GM18909 (cell line): ENCODE results near the gene ALDH4A1.
A peak's percentile ranks its signal among the peaks of the same experiment; 100 is the strongest.

ENCODE experiments used
- ATAC-seq: cut with Tn5 transposase; IDR thresholded peaks from one replicate; pipeline ENCODE4 v1.9.1; 2021; ENCODE audit warnings: mild to moderate bottlenecking; ENCODE audit not compliant: unreplicated experiment, poor library complexity

Gene ALDH4A1

GRCh38 chr1:18940303-18941020, 38.1 kb upstream of the ALDH4A1 start:
- ATAC-seq, result no peak

DNA sequence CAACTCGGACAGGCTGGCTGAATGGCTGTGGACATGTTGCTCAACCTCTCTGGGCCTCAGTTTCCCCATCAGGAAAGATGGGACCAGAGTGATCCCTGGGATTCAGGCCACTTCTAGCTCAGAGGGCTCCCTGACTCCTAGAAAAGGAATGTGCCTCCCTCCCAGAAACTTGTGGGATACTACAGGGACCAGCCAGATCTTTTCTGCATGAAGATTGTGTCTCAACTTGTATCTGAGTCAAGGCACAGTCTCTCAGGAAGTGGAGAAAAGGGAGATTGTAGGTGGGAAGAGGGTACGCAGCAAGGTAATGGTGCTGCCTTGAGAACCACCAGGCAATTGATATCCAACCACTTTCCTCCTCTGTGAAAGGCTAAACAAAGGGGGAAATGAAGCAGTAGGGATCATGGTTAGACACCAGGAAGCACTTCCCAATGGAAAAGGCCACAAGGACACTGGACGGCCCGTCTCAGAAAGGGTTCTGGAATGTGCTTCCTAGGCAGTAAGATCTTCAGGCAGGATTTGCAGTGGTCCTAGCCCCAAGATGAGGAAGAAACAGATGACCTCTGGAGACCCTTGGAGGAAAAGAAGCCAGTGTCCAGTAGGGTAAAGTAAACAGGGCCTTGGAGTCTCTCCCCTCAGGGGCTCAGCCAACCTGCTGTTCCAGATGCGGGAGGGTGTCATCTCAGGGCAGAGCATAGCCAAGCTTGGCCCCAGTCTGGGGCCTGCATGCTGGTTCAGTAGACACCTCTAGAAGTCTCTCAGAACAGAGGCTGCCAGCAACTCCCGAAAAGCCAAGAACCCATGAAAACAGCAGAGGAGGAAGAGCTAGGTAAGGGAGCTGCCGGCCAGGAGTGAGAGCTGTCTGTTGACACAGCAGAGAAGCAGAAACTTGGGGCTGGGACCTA, 37.3 kb upstream of the ALDH4A1 start:
- no peak for ATAC-seq

GRCh38 chr1:18938707-18939070, 36.3 kb upstream of the ALDH4A1 start:
- no peak for ATAC-seq

- ATAC-seq, result no peak
Observed at GRCh38 chr1:18938008-18938706, 35.8 kb upstream of the ALDH4A1 start.

GRCh38 chr1:18937539-18937938, 35.2 kb upstream of the ALDH4A1 start:
- no peak for ATAC-seq

DNA sequence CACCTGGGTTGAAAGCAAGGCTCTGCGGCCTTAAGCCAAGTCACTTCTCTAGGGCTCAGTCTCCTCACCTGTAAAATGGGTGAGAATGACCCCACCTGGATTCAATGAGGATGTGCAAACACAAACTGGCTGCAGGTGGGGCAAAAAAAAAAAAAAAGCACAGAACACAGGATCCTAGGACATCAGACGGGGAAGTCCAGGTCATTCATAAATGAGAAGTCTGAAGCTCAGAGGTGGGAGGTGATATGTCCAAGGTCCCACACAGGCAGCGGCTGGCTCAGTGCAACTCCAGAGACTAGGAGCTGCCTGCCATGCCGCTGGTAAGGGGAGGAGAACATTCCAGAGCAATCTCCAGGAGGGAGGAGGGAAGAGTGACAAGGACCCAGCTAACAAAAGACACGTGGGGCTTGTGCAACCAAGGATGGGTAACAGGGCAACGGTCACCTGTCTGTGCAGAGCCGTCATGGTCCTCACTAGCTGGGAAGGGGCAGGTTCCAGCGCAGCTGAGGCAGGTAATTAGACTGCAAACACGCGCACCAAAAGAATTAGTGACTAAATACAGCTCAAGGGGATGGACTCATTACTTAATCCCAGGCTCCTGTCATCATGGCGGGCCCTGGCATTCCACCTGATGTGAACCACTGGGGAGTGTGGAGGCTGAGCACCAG, 34.6 kb upstream of the ALDH4A1 start:
- ATAC-seq, result no peak

- ATAC-seq, result no peak
Observed at GRCh38 chr1:18936471-18936813, 34.1 kb upstream of the ALDH4A1 start.

DNA sequence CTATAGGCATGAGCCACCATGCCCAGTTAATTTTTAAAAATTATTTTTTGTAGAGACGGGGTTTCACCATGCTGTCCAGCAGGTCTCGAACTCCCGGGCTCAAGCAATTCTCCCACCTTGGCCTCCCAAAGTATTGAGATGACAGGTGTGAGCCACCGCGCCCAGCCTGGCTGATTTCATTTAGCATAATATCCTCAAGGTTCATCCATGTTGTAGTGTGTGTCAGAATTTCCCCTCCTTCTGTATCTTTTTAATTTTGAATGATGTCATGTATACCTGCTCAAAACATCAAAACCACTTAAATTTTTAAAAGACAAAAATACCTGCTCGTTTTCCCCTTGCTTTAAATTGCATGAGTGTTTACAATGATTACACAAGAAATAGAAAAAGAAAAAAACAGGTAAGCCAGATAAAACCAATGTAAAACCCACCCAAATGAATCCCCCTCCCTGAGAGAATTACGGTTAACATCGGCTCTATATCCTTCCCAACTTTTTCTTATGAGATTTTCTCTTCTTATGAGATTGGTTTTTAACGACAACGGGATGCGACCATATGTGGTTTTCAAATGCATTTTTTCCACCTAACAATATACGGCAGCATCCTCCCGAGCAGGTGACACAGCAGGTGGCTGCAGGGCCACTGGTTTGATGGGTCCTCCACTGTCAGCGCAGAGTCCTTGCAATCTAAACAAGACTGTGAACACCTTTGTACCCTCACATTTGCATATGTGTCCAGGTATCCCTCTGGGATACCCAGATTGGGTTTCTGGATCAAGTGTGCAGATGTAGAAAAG, 32.0 kb upstream of the ALDH4A1 start:
- ATAC-seq, result no peak

DNA sequence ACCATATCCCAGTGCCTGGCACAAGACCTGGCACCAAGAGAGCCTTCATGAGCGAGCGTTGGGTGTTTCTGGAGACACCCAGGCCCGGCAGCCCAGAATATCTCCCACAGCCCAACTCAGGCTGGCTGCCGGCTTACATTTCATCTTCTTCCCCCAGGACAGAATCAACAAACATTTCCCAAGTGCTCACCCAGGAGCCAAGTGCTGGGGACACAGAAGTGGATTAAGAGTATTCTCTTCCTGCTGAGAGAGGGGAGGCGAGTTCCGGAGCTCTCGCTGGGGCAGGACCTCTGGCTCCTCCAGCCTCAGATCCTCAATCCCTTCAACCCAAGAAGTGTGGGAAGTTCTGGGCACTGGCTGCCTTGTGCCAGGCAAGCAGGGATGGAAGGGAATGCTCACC, 30.5 kb upstream of the ALDH4A1 start:
- no peak for ATAC-seq

DNA sequence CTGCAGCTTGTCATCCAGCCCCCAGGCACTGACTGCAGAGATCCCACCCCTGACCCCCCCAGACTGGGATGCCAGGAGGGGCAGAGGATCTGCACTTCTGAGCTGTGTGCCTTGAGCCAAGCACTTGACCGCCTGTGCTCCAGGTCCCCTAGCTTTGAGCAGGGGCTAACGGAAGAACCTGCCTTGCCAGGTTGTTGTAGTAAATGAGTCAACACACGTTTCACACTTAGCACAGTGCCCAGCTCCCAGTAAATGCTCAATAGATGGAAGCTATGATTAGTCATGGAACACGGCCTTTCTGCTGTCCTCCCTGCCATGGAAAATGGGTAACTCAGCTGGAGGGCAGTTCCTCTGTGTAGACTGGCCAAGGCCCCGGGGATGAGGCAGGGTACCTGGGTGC, 30.0 kb upstream of the ALDH4A1 start:
- no peak for ATAC-seq

GRCh38 chr1:18931730-18932129, 29.4 kb upstream of the ALDH4A1 start:
- no peak for ATAC-seq

- no peak for ATAC-seq
Observed at GRCh38 chr1:18929686-18930085, 27.3 kb upstream of the ALDH4A1 start.

- ATAC-seq, result no peak
Observed at GRCh38 chr1:18928985-18929384, 26.6 kb upstream of the ALDH4A1 start.

- no peak for ATAC-seq
Observed at GRCh38 chr1:18928406-18928805, 26.1 kb upstream of the ALDH4A1 start.

GRCh38 chr1:18927654-18928272, 25.4 kb upstream of the ALDH4A1 start:
- peak; percentile 37 for ATAC-seq

DNA sequence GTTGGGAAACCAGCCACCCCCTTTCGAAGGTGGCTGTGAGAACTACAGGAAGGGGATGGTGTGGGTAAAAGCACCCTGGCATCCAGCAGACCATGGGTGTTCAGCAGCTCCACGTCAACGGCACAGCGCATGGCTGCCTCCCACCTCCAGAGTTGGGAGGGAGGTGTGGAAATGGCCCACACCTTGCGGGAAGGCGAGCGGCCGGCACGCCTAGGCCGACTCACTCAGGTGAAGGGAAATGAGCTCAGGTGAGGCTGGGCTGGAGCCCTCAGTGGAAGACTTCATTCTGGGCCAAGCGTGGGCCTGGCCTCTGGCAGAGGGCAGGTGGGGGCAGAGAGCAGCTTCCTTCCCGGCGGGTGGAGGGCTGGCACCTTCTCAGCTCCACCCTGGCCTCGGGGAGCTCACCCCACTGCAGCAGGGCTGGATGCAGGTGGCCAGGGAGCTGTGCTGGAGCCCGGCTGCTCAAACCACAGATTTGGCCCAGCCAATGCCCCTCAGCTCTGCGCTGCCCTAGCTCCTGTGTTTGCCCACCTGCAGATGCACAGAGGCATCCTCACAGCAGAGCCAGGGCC, 24.8 kb upstream of the ALDH4A1 start:
- ATAC-seq, result peak; percentile 32

GRCh38 chr1:18926315-18927081, 24.1 kb upstream of the ALDH4A1 start:
- peak; percentile 61 for ATAC-seq

GRCh38 chr1:18925279-18925678, 22.9 kb upstream of the ALDH4A1 start:
- ATAC-seq, result no peak
